ENCODE results near the gene IFIT5.

IFIT5 gene, protein sequence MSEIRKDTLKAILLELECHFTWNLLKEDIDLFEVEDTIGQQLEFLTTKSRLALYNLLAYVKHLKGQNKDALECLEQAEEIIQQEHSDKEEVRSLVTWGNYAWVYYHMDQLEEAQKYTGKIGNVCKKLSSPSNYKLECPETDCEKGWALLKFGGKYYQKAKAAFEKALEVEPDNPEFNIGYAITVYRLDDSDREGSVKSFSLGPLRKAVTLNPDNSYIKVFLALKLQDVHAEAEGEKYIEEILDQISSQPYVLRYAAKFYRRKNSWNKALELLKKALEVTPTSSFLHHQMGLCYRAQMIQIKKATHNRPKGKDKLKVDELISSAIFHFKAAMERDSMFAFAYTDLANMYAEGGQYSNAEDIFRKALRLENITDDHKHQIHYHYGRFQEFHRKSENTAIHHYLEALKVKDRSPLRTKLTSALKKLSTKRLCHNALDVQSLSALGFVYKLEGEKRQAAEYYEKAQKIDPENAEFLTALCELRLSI

DNA sequence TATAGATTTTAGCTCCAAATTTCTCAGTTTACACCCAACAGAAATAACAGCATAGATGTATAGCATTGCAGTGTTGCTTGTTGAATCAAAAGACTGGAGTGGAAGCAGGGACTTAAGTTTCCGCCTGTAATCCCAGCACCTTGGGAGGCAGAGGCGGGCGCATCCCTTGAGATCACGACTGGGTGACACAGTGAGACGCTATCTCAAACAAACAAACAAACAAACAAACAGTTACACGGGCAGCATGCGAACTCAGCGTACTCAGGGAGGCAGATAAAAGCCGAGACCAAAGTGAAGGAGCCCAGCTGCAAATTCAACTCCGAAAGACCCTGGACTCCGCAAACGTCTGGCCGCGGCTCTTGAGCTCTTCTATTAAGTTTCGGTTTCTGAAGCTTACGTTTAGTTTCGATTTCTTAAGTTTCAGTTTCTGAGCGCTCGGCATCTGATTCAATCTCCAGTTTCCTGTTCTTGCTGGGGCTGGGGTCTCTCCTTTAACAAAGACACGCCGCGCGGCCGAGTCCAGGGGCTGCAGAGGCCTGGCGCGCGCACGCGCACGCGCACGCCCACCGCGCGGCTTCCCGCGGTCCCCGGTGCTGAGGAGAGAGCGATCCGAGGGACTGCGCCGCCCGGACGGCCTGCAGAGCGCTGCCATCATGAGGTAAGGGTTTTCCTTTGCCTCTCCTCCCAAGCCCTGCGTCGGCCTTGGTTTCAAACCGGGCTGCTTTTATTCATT, at the start of gene IFIT5:
Gene IFIT5 (plus strand): TSS at position 423 of the 733 bp plus-strand sequence. CDS start 231 bp downstream, at position 654.
- peak within 1 kb of the TSS; percentile 89 for H3K27ac Mint-ChIP-seq
- ATAC-seq = peak; percentile 79
- DNase-seq = peak; percentile 66
- no peaks in the 10 kb centered on the region for H3K9me3 Mint-ChIP-seq
- H3K4me1 Mint-ChIP-seq = peaks cover 67% of the 10 kb centered on the region
- peak within 1 kb of the TSS; percentile 86 for H3K4me3 Mint-ChIP-seq
- H3K27me3 Mint-ChIP-seq = no peaks in the 10 kb centered on the region
- H3K36me3 Mint-ChIP-seq (ENCODE audit: low read depth) = peaks cover 24% of the 10 kb centered on the region

DNA sequence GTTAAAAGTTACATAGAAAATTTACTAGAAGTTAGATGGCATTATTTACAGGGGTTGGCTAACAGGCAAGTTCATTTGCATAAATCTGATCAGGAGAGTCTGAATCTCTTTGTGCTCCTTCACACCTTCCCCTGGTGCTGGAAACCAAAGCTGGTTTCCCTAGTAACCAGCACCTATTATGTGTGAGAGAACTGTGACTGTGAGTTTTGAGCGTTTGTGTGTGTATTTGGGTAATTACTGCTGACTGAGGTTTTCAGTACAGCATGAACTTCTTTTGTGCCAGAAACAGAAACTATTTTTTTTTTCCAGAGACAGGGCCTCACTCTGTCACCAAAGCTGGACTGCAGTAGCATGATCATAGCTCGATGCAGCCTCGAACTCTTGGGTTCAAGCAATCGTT, 46.8 kb upstream of the IFIT5 start:
- no peak for DNase-seq
- peaks cover 2% of the 10 kb centered on the region for H3K36me3 Mint-ChIP-seq (ENCODE audit: low read depth)
- peaks cover 2% of the 10 kb centered on the region for H3K27me3 Mint-ChIP-seq
- no peaks in the 10 kb centered on the region for H3K9me3 Mint-ChIP-seq
- peaks cover 16% of the 10 kb centered on the region for H3K4me1 Mint-ChIP-seq
- H3K27ac Mint-ChIP-seq = no peak overlapping the region
- ATAC-seq = peak; percentile 49
- no peak overlapping the region for H3K4me3 Mint-ChIP-seq

DNA sequence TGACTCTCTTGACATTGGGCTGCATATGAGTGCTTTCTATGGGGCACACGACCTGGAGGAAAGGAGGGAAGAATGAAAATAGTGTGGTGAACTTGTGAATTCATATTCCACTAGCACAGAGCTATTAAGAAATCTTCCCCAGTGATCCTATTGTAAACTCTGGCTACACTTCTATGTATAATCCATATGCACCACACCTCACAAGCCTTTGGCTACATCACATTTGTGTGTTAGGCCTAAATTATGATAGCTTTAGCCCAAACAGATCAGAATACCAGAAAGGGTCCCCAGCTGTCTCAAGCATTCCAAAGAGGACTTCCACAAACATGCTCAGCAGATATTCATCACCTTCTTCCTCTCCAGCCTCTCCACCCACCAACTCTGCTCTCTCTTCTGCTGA, 46.2 kb upstream of the IFIT5 start:
- no peak for DNase-seq
- Mint-ChIP-seq H3K9me3 (no peaks in the 10 kb centered on the region), H3K27me3 (peaks cover 2% of the 10 kb centered on the region), H3K4me3 (no peak overlapping the region), H3K27ac (no peak overlapping the region), H3K4me1 (peaks cover 16% of the 10 kb centered on the region), H3K36me3 (ENCODE audit: low read depth) (peaks cover 2% of the 10 kb centered on the region)
- no peak for ATAC-seq

DNA sequence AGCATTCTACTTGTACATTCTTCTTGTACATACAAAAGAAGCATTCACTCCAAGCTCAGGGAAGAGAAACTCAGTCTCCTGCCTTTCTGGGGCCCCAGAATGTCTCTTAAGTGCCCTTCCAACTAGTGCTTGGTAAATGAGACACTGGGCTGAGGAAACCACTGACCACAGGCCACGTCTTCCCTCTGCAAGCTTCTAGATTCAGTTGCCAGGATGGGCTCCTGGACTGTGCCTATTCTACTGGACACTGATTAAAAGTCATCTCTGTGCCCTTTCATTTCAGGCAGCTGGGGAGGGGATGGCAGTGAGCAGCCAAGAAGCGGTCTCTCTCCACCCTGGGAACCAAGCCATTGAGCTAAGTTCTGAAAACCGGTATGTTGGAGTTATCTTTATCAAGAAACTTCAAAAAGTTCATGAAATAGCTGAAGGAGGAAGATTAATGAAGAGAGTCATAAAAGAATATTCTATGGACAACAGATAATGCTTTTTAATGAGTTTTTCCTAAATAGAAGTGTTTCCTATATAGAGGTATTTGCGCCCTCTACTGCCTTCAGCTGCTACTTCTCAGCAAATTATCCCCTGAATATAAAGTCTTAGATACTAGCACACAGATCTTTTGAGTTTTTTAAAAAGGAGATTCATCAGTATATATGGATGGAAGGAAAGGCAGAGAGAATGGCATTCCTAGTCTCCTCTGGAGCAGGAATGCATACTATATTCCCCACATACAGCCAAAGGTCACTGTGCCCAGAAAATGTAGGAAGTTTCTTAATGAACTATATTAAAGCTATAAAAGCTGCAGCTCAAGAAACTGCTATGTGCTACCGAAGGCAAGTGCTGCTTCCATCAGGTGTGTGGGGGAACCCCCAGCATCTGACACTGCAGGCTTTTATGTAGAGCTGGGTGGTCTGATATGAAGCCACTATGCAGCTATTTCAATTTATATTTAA, 44.9 kb upstream of the IFIT5 start:
- Mint-ChIP-seq H3K36me3 (ENCODE audit: low read depth) (peaks cover 2% of the 10 kb centered on the region), H3K27ac (no peak overlapping the region), H3K4me3 (no peak overlapping the region), H3K4me1 (peaks cover 12% of the 10 kb centered on the region), H3K9me3 (no peaks in the 10 kb centered on the region), H3K27me3 (peaks cover 2% of the 10 kb centered on the region)
- DNase-seq (no peak), ATAC-seq (no peak)

DNA sequence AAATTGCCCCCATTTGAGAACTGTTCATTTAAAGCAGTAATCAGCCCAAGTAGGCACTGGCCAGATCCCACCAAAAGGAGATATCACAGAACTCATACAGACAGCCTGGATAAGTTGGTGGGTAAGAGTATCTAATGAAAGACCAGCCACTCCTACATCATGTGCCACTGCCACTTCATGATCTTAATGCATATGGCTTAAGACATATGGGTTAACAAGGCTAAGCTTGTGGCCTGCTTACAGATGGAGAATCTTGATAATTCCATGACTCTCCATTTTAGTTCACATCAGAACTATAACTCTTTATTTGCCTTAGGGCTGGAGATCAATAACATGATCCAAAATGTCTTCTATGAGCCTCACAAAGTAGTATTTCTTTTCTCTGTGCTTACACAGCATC, 43.3 kb upstream of the IFIT5 start:
- H3K27me3 Mint-ChIP-seq = peaks cover 2% of the 10 kb centered on the region
- H3K27ac Mint-ChIP-seq = no peak overlapping the region
- H3K36me3 Mint-ChIP-seq (ENCODE audit: low read depth) = peaks cover under 1% of the 10 kb centered on the region
- ATAC-seq (no peak), DNase-seq (no peak)
- peaks cover 6% of the 10 kb centered on the region for H3K4me1 Mint-ChIP-seq
- no peaks in the 10 kb centered on the region for H3K9me3 Mint-ChIP-seq
- no peak overlapping the region for H3K4me3 Mint-ChIP-seq

DNA sequence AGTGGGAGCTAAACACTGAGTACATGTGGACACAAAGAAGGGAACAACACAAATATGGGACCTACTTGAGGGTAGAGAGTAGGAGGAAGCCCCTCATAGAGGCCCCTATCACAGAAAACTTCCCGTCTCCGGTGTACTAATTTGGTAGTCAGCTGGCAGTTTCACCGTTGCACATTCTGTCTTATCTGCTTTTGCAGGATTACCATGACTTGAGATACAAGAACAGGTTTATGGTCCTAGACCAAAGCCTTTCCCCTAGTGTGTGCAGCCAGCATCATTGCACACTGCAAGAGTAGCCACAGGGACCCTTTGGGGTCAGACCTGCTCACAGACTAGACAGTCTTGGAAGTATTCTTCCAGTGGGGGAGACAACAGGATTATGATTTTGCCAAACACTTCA, 42.4 kb upstream of the IFIT5 start:
- Mint-ChIP-seq H3K9me3 (no peaks in the 10 kb centered on the region), H3K36me3 (ENCODE audit: low read depth) (no peaks in the 10 kb centered on the region), H3K4me3 (no peak overlapping the region), H3K27ac (no peak overlapping the region), H3K4me1 (peaks cover 6% of the 10 kb centered on the region), H3K27me3 (peaks cover 2% of the 10 kb centered on the region)
- ATAC-seq (no peak), DNase-seq (no peak)

DNA sequence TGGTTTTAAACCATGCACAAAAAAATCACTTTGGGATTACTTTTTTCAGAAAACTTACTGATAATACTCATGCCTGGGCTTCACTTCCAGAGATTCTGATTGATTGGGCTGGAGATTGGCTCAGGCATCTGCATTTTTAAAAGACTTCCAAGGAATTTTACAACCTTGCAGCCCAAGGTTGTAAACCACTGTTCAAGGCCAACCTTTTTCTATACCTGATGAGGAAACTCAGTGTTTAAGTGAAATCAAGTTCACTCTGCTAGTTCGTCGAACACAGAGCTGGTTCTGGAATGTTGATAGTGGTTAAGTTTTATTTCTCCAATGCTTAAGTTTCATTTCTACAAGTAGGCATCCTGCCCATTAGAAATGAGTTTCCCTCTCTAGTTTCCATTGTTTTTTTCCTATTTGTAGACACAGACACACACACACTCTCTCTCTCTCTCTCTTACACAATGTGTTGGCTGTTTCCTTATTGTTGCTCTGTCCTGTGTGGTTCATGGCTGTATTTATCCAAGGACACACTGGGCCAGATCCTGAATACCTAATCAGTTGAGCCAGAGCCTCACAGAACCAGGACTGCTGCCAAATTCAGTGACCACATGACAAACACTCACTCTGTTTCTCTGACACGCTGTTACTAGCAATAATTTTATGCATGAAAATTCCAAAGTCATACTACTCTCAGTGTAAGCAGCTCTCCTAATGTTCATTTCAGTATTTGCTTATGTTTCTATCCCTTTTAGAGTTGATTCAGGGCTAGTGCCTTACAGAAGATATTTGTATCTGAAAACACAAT, 40.3 kb upstream of the IFIT5 start:
- Mint-ChIP-seq H3K27me3 (peaks cover 2% of the 10 kb centered on the region), H3K9me3 (no peaks in the 10 kb centered on the region), H3K36me3 (ENCODE audit: low read depth) (no peaks in the 10 kb centered on the region), H3K27ac (no peak overlapping the region), H3K4me1 (no peaks in the 10 kb centered on the region), H3K4me3 (no peak overlapping the region)
- ATAC-seq (no peak), DNase-seq (no peak)

DNA sequence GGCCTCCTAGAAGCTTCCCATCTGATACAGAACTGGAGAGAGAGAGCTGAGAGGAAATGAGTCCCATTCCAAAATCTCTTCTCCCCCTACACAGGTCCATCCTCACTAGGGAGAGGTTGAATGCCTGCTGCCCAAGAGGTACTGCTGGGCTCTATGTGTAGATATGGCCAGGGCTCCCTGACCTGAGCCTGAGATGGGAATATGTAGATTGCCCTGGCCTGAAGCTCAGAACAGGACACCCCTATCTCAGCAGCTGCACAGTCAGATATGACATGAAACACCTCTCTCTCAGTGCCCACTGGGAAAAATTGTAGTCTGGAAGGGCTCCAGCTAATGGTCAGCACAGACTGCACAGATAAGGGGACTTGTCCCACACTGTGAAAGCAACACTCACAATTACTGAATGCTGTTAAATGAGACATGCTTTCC, 39.6 kb upstream of the IFIT5 start:
- ATAC-seq = no peak
- Mint-ChIP-seq H3K36me3 (ENCODE audit: low read depth) (no peaks in the 10 kb centered on the region), H3K27me3 (no peaks in the 10 kb centered on the region), H3K9me3 (no peaks in the 10 kb centered on the region), H3K4me1 (no peaks in the 10 kb centered on the region), H3K4me3 (no peak overlapping the region), H3K27ac (no peak overlapping the region)
- no peak for DNase-seq

DNA sequence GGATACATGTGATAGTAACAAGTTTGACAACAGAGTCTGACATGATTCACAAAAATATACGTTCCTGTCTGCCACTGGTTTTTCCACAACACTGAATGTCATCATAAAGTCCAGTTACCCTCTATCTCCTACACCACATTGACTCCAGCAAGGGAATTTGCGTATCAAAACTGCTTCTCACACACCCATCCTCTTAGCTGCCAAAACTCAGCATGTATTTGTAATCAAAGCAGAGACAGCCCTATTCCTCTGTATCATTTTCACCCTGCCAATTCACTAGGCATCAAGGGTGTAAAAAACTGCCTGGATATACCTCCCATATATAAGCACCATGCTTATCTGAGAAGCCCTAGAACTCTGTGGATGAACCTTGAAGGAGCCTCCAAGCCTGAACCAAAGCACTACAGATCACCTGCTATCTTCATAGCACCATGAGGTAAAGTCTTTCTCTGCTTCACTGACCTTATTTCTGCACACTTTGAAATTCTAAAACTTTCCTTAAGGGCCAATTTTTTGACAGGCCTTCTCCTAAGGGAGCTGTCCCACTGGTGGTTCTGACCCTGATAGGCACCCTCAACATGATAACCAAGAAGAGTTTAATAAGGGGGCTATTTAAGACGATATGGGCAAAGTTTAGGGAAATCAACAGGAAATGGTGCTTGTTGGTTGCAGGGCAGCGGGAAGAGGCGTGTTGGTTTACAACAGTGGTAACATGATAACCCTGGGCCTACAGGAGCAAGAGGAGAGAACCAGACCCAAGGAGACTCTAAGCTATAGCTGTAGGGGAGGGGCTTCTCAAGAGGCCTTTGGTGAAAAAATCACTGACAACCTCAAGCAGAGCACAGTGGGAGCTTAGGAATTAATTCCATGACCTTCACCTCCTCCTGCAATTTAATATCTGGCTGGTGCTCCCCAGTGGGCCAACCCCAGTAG, 36.4 kb upstream of the IFIT5 start, which contains the start of gene IFIT1B:
Gene IFIT1B (plus strand): TSS at position 352 of the 933 bp plus-strand sequence. CDS start 80 bp downstream, at position 432.
- no peaks in the 10 kb centered on the region for H3K36me3 Mint-ChIP-seq (ENCODE audit: low read depth)
- H3K4me3 Mint-ChIP-seq = no peak within 1 kb of the TSS
- no peaks in the 10 kb centered on the region for H3K9me3 Mint-ChIP-seq

DNA sequence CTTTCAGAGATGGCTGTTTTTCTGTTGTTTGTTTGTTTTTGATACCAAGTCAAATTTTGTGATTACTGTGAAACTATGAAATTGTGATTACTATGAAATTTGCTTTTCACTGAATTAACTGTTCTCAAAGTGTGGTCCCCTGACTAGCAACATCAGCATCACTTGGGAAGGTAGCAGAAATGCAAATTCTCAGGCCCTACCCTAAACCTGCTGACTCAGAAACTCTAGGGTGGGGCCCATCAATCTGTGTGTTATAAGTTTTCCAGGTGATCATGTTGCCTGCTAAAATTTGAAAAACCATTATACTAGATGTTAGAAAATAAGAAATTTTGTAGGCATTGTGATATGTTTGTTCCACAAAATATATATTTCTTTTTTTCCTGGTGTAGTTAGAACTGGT, 35.3 kb upstream of the IFIT5 start:
- no peak for ATAC-seq
- DNase-seq = no peak
- Mint-ChIP-seq H3K27me3 (no peaks in the 10 kb centered on the region), H3K4me3 (no peak overlapping the region), H3K27ac (no peak overlapping the region), H3K36me3 (ENCODE audit: low read depth) (no peaks in the 10 kb centered on the region), H3K9me3 (no peaks in the 10 kb centered on the region), H3K4me1 (peaks cover 3% of the 10 kb centered on the region)

More for the DNA sequence above, 36.4 kb upstream of the IFIT5 start, which contains the start of gene IFIT1B:
- no peaks in the 10 kb centered on the region for H3K27me3 Mint-ChIP-seq
- H3K4me1 Mint-ChIP-seq = peaks cover 3% of the 10 kb centered on the region
- H3K27ac Mint-ChIP-seq = no peak within 1 kb of the TSS
- DNase-seq = no peak
- ATAC-seq = no peak

DNA sequence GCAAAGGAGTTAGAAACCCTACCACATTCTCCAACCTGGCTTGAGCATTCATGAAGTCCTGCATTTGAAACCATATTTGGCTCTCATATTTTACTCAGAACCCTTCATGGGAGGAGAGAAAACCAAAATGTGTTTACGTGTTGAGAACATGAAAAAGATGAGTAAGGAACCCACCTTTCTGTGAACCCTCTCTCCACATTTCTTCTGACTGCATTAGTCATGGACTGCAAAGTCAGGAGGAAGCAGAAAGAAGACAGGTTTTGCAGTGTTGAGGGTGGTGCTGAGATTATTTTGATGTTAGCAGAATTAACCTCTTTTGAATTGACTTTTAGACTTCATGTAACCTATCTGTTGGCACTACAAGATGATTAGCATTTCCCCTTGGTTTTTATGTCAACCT, 31.6 kb upstream of the IFIT5 start:
- Mint-ChIP-seq H3K9me3 (no peaks in the 10 kb centered on the region), H3K27ac (no peak overlapping the region), H3K27me3 (no peaks in the 10 kb centered on the region), H3K4me3 (no peak overlapping the region), H3K4me1 (peaks cover 3% of the 10 kb centered on the region), H3K36me3 (ENCODE audit: low read depth) (no peaks in the 10 kb centered on the region)
- ATAC-seq (no peak), DNase-seq (no peak)

DNA sequence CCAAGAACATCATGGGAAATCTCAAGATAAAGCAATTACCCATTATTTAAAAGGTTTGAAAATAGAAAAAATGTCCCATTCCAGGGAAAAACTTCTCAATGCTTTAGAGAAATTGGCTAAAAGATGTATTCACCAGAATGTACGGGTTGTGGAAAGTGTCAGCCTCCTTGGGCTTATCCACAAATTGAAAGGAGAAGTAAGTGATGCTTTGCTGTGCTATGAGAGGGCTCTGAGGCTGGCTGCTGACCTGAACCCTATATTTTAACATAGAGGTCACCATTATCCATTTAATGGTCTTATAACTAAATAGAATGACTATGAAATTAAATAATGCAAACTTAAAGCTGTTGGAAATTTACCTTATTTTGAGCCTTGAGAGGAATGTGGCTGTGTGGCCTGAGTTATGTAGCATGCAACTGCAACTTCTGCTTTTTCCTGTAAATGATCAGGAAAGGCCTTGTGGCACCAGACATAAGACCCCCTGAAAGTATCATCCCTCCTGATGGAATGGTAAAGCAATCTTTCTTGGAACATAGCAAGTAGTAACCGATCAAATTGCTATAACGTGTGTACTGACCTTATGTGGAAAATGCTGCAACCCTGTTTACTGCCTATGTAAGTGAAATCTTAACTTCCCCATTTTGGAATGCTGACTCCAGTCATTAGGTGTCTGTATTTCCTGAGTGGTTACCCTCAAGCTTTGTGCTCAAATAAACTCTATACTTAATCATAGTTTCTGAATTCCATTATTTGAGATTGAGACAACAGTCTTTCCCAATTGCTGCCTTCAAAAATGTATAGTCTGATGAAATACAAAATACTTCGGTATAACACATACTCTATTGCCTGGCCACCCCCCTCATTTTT, 29.7 kb upstream of the IFIT5 start:
- ATAC-seq = no peak

More for the DNA sequence above, 29.7 kb upstream of the IFIT5 start:
- no peak for DNase-seq
- H3K4me3 Mint-ChIP-seq = no peak overlapping the region
- H3K36me3 Mint-ChIP-seq (ENCODE audit: low read depth) = no peaks in the 10 kb centered on the region
- no peaks in the 10 kb centered on the region for H3K27me3 Mint-ChIP-seq
- H3K4me1 Mint-ChIP-seq = peaks cover 3% of the 10 kb centered on the region
- H3K27ac Mint-ChIP-seq = no peak overlapping the region
- no peaks in the 10 kb centered on the region for H3K9me3 Mint-ChIP-seq

Data from activated naive CD8-positive, alpha-beta T cell treated with anti-CD3 and anti-CD28 coated beads, Interleukin-2, amount 50 U/mL, for 24 hours (primary cell).